Right lung (tissue), 5 donors: ENCODE results near the gene PTPRT. TPM values are rescaled to one million over a fixed set of nuclear protein-coding genes. Genes with fewer than 3 reads are reported as not detected.
"Not testable (repeated sequence)": the region's sequence is repeated elsewhere in the genome, so short reads cannot be mapped to it uniquely, and the experiment has no call there.

ENCODE experiments used
- DNase-seq, 2 donors: peaks; one replicate each; pipeline ENCODE4 v3.0.0-alpha.2; 2013
- polyA plus RNA-seq, 5 donors: library from polyadenylated mRNA; unstranded; fragments of 120-200 nt; gene quantifications; one replicate each; pipeline versions ENCODE4 v1.2.1 to v1.2.3, GENCODE V29; 2013; ENCODE audit warnings: inconsistent platforms in 1 of 5, low replicate concordance in 1 of 5; ENCODE audit not compliant: insufficient read length in 5 of 5, insufficient read depth in 1 of 5

The PTPRT gene
- polyA plus RNA-seq, 5 donors: 0.27 to 2.7 (median 1.6) TPM

DNA sequence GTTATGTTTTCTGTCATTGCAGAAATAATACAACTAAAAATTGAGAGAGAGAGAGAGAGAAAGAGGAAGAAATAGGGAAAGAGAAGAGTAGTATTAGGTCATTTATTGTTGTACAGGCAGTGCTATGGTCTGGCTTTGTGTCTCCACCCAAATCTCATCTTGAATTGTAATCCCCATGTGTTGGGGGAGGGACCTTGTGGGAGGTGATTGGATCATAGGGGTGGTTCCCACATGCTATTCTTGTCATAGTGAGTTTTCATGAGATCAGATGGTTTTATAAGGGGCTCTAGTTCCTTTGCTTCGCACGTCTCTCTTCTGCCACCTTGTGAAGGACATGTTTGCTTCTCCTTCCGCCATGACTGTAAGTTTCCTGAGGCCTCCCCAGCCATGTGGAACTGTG is 894.1 kb downstream of the PTPRT start:
- DNase-seq: no peak

DNA sequence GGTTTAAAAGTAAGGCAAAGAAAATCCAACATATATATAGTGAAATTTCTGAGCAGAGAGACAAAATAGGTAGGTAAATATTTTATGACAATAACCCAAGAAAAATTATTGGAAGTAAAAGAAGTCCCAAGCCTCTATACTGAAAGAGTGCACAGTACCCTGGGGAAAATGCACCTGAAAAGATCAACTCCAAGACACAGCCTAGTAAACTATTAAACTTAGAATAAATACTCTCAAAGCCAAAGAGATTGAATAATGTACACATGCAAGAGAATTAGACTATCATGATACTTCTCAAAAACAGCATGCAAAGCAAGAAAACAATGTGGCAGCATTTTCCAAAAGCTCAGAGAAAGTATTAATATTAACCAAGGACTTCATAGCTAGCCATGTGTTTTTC is 894.7 kb downstream of the PTPRT start:
- DNase-seq: no peak

DNA sequence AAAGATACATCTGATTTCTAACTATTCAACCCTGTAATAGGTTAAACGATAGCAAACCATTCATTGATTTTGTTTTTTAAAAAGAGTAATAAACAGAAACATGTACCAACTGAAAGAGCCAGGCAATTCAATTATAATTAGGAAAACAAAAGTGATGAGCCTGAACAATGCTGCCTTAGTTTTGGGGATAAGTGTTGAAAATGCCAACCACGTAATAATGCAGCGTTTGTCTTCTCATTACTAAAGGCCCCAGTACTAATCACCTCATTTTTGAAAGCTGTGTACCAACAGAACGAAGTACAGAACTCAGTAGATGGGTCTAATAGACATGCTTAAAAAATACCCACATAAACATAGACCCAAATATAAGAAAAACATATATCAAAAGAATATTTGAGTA is 907.9 kb downstream of the PTPRT start:
- no peak for DNase-seq

DNA sequence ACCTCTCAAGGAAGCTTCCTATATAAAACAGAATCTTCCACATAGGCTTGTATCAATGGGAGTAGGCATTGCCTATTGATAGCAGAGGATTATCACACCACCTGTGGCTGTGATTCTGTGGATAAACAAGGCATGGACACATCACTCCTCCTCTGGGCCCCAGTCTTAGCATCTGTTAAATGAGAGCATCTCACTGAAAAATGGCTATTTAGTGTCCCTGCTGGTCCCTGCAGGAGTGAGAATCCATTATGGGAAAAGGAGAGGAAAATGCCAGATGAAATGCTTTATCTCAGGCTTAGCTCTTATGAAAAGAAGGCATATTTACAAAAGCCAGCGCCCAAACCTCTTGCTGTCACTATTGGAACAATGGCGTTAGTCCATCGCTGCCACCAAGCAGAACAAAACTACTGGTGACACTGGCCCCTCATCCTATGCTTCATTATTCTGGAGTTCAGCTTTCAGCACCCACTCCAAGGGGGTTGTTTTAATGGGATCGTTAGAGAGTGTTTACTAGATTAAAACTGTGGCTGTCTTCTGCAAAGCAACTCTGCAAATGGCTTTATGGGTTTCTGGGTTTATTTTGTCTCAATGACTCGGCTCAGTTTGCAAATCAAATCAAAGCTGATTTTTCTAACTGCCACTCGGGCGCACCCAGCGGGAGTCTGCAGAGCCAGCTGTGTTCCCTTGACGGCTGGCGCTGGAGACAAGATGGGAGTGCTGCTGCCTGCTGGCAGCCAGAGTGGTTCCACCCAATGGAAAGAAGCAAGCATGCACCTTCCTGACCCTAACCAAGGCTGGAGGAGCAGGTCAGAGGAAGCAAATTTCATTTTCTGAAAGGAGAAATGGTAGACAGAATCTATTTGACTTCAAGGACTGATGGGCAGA is 912.7 kb downstream of the PTPRT start:
- no peak for DNase-seq

DNA sequence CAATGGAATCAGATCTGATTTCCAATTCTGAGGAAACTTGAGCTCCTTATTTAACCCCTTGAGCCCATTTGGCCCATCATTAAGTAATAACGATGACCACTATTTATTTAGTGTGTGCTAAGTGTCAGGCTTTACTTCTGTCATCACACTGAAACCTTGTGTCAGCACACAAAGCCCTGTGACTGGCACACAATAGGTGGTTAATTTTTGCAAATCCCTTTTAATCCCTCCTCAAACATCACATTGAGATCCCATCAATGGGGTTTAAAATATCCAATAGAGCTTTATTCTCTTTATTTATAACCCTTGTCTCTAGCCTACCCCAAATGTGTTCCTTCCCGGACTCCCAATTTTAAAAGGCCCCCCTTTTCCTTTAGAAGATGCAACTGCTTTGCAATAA is 914.7 kb downstream of the PTPRT start:
- no peak for DNase-seq

DNA sequence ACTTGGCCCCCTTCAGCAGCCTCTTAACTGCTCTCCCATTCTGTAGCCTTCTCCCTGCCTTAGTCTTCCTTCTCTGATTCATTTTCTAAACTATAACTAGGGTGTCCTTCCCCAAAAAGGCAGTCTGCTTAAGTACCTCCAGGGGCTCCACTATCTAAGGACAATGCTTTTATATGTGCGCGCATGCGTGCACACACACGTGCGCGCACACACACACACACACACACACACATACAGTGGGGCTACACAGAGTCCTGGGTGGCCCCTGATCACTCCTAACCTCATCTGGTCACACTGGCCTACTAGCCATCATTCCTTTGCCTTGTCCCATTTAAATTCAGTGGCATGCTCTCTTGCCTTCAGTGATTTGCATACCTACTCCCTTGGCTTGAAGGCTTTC is 917.2 kb downstream of the PTPRT start:
- DNase-seq: no peak

DNA sequence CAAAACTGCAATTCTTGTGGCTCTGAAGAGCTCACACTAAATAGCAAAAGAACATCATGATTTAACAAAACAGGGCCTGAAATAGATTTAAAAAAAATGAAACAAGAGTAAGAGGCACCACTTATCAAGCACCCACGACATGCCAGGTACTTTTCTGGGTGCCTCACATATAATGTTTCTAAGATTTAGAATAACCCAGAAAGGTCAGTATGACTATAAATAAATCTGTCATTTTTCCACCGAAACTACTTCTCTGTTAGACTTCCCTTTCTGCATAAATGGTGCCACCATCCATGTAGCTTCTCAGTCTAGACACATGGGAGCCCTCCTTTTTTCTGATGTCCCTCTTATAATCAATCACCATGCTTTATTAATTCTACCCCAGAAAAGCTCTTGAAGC is 919.2 kb downstream of the PTPRT start:
- DNase-seq: no peak

DNA sequence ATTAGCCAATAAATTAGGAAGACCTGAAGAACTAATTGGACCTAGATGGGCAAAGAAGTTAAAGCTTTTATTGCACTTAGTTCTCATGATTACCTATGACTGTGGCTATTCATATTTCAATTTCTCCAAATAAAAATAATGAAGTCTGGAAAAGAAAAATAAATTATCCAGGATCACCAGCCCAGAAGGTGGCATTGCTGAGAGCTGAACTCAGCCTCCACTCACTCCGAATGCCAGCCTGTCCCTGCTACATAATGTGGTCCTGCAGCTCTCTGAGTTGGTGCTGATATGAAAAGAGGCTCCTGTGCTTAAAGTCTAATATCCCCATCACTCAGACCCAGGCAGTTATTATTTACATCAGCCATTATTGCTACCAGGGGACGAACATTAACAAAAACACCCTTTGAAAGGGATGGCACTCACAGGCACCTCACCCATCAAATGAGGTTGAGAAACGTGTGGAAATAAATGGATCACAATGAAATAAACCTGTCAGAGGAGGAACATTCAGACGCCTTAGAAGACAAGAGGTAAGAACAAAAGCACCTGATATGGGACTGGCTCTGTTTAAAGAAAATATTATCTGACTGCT is 921.8 kb downstream of the PTPRT start:
- DNase-seq: no peak

DNA sequence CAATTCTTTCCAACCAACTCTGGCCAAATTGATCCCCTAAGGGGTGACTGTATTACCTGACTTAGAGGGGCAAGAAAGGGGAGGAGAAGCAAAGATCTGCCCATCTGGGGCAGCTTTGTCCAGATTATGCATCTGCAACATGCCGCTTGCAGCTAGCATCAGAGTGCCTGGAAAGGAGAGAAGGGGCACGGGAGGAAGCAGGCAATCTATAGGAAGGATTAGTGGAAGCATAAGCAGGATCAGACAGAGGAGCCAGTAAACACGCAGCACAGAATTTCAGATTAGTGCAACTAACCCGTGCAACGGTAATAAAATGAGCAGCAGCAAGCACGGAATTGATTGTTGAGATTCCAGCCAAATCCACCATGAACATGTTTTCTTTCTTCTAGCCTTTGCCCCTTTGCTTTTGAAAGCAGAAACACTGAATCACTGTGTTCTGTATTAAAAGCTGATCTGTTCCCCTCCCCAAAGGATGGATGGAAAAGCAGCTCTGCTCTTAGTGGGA is 927.9 kb downstream of the PTPRT start:
- no peak for DNase-seq

DNA sequence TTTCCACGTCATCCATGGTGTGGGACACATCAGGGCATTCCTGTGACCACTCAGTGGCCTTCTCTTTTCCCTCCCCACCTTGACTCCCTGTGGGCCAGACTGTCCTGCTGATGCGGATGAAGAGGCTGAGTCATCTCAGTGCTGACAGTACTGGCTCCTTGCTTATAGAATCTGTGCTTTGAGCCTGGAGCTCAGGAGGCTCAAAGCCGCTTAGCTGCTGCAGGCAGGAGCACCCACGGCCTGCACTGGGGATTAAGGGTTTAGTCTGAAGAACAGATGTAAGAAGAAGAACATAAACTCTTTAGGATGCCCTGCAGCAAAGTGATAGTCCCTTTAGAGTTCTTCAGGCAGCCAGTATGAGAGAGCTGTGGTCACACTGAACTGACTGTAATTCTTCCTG is 929.5 kb downstream of the PTPRT start:
- DNase-seq: no peak

DNA sequence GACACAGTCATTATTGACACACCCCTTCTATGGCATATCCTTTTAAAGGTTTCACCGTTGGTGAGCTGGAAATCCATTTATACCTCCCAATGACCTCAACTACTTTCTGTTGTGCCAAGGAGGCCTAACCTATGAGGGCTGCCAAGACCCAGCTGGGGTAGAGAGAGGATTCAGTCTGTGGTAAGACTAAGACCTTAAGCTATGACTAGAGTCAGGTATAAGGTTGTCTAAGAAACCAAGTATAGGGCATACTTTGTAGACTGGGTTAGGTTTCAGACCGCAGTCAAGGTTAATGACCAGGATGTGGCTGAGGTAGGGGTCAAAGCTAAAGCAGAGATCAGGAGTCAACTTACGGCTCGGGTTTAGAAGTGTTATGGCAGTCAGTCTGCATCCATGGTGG is 930.3 kb downstream of the PTPRT start:
- no peak for DNase-seq

DNA sequence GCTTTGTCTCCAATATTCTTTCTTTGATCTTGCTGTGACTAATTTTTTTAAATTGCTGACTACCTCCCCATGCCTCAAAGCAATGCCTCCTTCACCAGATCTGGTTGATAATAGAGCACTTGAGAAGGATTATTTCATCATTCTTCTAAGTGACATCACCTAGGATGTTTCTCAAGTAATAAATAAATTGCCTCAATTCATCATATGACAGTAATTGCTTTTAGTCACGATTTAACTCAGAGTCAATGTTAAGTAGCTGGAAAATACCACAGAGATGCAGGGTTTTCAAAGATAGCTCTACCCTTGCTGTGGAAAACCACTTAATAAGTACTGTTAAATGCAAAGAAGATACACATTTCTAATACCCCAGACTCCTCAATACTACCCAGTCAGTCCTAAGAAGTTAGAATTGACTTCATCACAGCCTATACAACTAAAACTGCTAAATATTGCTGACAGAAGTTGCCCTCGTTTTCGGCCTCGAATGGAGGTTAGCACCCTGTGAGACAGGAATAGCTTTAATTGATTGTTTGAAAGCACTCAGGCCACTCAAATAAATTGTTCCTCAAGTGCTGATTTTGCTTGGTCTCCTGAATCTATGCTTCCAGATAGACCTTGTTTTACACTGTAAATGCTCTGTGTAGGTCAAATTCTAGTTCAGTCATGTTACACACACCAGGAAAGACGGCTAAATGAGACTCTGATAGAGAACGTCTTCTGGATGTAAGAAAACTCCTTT is 931.0 kb downstream of the PTPRT start:
- DNase-seq: no peak

DNA sequence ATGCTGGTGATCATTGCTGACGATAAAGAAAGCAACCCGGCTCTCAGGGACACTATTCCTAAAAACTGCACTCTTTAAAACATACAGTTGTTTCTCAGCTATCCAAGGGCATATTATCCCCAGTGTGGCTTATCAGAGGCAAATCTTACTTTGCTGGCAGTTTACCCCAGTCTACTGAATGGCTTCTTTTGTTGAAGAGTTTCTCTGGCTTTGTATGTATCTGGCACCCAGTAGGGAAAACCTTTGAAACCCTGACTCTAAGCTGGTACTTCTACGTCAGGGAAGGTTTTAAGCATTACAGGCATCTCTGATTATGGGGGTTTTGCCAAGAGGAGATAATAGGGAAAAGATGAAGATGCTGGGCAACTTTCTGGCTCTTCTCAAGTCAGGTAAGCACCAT is 933.9 kb downstream of the PTPRT start:
- no peak for DNase-seq

DNA sequence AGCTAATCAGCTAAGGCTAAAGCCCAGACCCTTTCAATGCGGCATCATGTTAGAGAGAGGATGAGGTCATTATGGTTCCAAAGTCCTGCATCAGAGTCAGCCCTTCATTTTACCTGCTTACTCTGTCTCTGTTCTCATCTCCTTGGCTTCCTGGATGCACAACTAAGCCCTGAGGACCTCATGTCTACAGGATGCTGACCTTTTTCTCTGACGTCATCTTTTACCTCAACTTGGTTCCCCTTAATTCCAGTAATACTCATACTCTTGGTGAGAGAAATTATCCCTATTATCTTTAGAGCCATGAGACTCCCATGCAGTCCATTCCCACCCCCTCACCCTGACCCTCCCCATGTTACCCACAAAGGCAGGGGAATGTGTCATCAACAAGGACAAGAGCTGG is 935.0 kb downstream of the PTPRT start:
- no peak for DNase-seq

DNA sequence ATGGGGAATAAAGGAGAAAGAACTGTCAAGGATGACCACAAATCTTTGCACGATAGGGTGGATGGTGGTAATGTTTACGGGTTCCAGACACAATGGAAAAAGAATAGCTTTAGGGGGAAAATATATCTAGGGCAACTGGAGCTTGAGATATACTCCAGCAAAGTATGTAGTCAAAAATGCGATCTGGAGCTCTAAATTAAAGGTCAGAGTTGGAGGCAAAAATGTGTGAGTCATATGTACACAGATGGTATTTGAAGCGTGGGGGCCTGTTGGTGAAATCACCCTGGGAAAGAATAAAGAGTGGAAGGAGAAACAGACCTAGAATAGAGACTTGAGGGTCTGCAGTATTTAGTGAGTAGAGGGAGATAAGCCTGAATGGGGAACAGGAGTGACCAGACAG is 937.6 kb downstream of the PTPRT start:
- no peak for DNase-seq

DNA sequence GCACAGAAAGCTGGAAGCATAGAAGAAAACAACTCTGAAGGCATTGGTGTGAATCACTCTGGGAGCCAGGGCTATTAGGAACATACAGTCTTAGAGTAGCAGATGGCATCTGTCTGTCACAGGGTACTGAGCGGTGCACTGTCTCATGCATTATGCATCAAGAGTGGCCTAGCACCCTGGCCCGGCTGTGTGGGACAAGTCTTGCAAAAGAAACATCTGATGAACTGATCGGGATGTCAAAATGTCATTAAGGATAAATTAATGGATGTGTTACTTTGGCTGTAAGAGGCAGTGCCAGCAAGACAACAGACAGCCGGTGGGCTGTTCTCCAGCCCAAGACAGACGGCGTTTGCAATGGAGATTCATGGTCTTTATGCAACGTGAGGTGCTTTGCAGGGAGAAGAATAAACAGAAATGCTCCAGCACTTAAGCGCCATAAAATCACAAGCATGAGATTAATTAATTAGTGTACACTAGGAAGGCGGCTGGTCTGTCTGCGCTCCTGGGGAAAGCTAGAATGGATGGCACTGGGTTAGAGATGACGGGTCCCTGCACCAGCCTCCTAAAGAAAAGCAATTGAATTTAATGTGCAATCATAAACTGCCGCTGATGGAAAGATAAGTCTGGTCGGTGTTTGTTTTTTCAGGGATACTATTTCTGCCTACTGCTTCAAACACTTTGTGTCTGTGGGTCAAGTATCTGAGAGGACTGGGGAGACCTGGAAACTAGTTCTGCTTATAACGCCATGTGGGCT is 970.9 kb downstream of the PTPRT start:
- peak; percentile 68 to 77 for DNase-seq

DNA sequence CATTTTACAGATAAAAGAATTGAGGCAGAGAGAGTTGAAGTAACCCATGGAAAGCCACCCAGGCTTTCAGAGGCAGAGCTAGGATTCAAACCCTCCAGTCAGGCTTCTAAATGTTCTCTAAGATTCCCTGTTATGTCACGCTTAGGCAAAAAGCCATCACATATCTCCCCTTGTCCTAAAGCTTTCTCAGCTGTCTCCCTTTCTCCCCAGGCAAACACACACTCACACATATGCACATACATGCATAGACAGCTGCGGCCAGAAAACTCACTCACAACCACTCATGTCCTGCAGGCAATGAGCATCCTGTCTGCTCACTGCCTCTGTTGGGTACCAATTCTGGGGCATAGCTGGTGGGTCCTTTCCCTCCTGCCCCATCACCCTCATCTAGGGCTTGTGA is 975.6 kb downstream of the PTPRT start:
- no peak for DNase-seq

DNA sequence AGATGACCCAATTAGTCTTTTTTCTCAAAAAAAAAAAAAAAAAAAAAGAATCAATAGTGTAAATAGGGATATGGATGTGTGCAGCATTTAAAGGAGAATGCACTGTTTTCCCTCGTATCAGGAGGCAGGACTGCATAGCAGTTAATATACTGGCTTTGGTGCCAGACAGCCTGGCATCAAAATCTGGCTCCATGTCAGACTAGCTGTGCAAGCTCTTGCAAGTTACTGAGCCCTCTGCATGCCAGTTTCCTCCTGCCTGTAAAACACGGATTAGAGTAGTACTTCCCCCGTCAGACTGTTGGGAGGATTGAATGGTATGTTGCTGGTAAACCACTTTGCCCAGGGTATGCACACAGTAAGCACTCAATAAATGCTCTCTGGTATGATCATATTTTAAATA is 977.3 kb downstream of the PTPRT start:
- no peak for DNase-seq

DNA sequence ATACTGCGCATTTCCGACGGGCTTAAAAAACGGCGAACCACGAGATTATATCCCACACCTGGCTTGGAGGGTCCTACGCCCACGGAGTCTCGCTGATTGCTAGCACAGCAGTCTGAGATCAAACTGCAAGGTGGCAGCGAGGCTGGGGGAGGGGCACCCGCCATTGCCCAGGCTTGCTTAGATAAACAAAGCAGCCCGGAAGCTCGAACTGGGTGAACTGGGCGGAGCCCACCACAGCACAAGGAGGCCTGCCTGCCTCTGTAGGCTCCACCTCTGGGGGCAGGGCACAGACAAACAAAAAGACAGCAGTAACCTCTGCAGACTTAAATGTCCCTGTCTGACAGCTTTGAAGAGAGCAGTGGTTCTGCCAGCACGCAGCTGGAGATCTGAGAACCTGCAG is 983.1 kb downstream of the PTPRT start:
- DNase-seq: not testable (repeated sequence)

DNA sequence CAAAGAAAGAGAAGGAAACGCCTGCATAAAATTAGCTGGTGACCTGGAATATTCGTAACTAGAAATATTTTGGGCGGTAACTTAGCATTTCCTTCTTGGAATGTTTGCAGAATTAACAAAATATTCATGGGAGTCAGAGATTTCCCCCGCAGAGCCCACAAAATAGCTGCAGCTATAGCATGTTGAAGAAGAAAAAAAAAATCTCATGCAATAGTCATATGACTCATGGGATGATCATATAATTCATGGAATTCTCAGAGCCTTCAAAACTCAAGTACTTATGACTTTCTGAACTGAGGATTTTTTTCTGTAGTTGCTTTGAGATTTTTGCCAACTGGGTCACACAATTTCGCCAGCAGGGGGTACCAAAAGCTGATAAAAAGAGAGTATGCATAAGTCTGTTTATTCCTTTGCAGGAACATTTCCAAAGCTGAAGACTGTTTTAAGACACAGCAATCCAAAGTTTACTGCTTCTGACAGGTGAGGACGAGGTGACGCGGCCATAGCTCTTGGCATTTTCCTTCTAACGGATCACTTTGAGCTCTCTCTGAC is 985.5 kb downstream of the PTPRT start:
- DNase-seq: peak in 1 of 2 donors; percentile 53

DNA sequence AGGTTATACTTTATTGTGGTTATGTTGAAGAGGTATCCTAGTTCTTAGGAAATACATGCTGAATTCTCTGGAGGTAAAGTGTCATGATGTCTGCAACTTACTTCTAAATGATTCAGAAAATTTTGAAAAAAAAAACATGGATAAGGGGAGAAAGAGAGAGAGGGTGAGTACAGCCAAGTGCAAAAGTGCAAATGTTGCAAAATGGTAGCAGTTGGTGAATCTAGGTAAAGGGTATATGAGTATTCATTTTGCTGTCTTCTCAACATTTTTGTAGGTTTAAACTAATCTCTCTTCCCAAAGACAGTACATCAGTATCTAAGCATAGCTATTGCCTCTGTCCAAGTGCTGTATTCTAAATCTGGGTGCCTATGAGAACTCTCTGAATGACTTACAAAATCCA is 992.1 kb downstream of the PTPRT start:
- no peak for DNase-seq

DNA sequence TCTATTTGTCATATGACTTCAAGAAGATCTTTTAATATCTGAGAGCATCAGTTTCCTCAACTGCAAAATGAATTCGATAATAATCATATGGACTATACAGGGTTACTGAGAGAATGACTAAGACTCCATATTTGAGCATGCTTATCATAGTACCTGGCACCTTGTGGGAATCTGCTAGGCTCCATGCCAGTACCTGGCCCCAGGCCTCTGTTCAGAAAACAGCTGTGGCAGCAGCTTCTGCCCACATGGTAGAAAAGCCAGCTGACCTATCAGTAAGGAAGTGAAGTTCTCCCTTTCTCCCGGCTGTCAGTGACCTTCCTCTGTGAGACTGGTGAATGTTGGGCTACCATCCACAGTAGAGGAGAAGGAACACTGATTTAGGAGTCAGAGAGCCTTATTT is 996.6 kb downstream of the PTPRT start:
- DNase-seq: no peak
